HFFc6 (cell line): ENCODE results near the gene ELAVL4. TPM values are rescaled to one million over a fixed set of nuclear protein-coding genes. Genes with fewer than 3 reads are reported as not detected.

ENCODE experiments used
- DNase-seq: peaks from one replicate; pipeline ENCODE4 v3.0.0-alpha.2; 2018
- H3K27ac Mint-ChIP-seq: 2 replicates; pipeline ENCODE4 v1.8.0; 2020; ENCODE audit warnings: mild to moderate bottlenecking, mixed read lengths
- H3K27me3 Mint-ChIP-seq: 2 replicates; pipeline ENCODE4 v1.8.0; 2021; ENCODE audit warnings: mild to moderate bottlenecking, moderate library complexity, mixed read lengths; ENCODE audit not compliant: insufficient read depth
- H3K36me3 Mint-ChIP-seq: 2 replicates; pipeline ENCODE4 v1.8.0; 2021; ENCODE audit warnings: low read depth, mixed read lengths
- H3K4me1 Mint-ChIP-seq: 2 replicates; pipeline ENCODE4 v1.8.0; 2020; ENCODE audit warnings: low read depth, mixed read lengths
- H3K4me3 Mint-ChIP-seq: 2 replicates; pipeline ENCODE4 v1.8.0; 2020; ENCODE audit warnings: mild to moderate bottlenecking, moderate library complexity, mixed read lengths
- H3K9me3 Mint-ChIP-seq: 2 replicates; pipeline ENCODE4 v1.8.0; 2020; ENCODE audit warnings: mild to moderate bottlenecking, mixed read lengths
- CTCF ChIP-seq: fragments of 200-600 bp; sonication (generic); IDR thresholded peaks from 2 replicates; pipeline ENCODE4 v1.5.0; 2021; ENCODE audit warnings: antibody characterized with exemption, mild to moderate bottlenecking
- total RNA-seq, 6 experiments: library from RNA; stranded (reverse); fragmentation: NEBNext Ultra II Directional; extraction: Animal tissue kit (Norgen Biotek cat#: 25700); gene quantifications; 2 replicates in 1 of 6; 3 replicates in 5 of 6; pipeline ENCODE4 v1.2.3, GENCODE V29; 2021

Gene ELAVL4
- total RNA-seq, 6 experiments from 2014 or later = not detected

- H3K9me3 Mint-ChIP-seq = peaks cover 50% of the 10 kb centered on the region
- no peak for TF ChIP-seq CTCF
- H3K4me1 Mint-ChIP-seq = no peaks in the 10 kb centered on the region
- no peaks in the 10 kb centered on the region for H3K27me3 Mint-ChIP-seq
- H3K36me3 Mint-ChIP-seq = 0 out of 2 replicates have a peak, but pooled peaks cover 7% of the 10 kb centered on the region
- no peak for DNase-seq
- no peak overlapping the region for H3K4me3 Mint-ChIP-seq
- no peak overlapping the region for H3K27ac Mint-ChIP-seq
Measured at GRCh38 chr1:50243939-50244338, 135.2 kb downstream of the ELAVL4 start.

DNA sequence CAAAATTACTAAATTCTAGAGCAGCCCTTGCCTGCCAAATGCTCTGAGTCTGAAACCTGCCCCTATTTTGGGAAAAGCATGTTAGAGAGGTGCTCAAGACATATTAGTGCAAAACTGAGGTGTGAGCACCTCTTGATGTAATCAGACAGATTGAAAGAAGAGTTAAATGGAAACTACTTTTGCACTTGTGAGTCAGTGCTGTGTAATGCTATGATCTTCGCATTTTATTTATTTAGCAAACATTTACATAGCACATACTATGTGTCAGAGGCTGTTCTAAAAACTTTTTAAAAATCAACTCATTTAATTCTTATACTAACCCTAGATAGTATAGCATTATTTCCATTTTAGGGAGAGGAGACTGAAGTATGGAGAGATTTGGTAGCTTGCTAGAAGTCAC is 138.1 kb downstream of the ELAVL4 start:
- H3K36me3 Mint-ChIP-seq = 0 out of 2 replicates have a peak, but pooled peaks cover 7% of the 10 kb centered on the region
- no peak overlapping the region for H3K27ac Mint-ChIP-seq
- H3K9me3 Mint-ChIP-seq = peaks cover 61% of the 10 kb centered on the region
- no peak for TF ChIP-seq CTCF
- no peak for DNase-seq
- H3K27me3 Mint-ChIP-seq = peaks cover 3% of the 10 kb centered on the region; the same call in 1 of the 2 replicates
- H3K4me3 Mint-ChIP-seq = no peak overlapping the region
- no peaks in the 10 kb centered on the region for H3K4me1 Mint-ChIP-seq

DNA sequence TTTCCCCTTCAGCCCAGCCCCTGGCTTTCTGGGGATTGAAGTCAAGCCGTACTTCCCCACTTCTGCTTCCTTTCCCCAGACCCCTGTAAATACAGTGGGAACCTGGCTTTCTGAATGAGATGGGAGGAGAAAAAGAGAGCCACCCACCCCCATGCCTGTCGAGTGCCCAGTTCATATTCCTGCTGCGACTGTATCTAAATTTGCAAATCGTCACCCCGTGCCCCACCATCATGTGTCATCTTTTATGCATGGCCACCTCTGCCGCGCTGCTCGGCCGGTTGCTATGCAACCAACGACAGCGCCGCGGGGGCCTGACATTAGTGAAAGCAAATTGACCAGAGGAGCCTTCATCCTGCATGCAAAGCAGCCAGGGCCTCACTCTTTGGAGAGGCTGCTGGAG is 143.0 kb downstream of the ELAVL4 start:
- TF ChIP-seq CTCF = no peak
- Mint-ChIP-seq H3K36me3 (no peaks in the 10 kb centered on the region; the same call in 1 of the 2 replicates), H3K27me3 (peaks cover 3% of the 10 kb centered on the region; the same call in 1 of the 2 replicates), H3K4me3 (no peak overlapping the region), H3K9me3 (peaks cover 55% of the 10 kb centered on the region), H3K27ac (no peak overlapping the region), H3K4me1 (no peaks in the 10 kb centered on the region)
- no peak for DNase-seq

- no peak for TF ChIP-seq CTCF
- no peaks in the 10 kb centered on the region for H3K4me1 Mint-ChIP-seq
- DNase-seq = no peak
- H3K27ac Mint-ChIP-seq = no peak overlapping the region
- peaks cover 57% of the 10 kb centered on the region for H3K9me3 Mint-ChIP-seq
- H3K27me3 Mint-ChIP-seq = peaks cover 3% of the 10 kb centered on the region; the same call in 1 of the 2 replicates
- no peaks in the 10 kb centered on the region; the same call in 1 of the 2 replicates for H3K36me3 Mint-ChIP-seq
- no peak overlapping the region for H3K4me3 Mint-ChIP-seq
Measured at GRCh38 chr1:50252196-50252595, 143.5 kb downstream of the ELAVL4 start.

Other genes with a start within 250 kb of the ELAVL4 start
- not detected for gene AGBL4, start 85.0 kb upstream of the ELAVL4 start, total RNA-seq